Measurements from ENCODE around the gene PCGF3.
A peak's percentile ranks its signal among the peaks of the same experiment; 100 is the strongest.
"Not testable (repeated sequence)": the region's sequence is repeated elsewhere in the genome, so short reads cannot be mapped to it uniquely, and the experiment has no call there.

The PCGF3 gene

DNA sequence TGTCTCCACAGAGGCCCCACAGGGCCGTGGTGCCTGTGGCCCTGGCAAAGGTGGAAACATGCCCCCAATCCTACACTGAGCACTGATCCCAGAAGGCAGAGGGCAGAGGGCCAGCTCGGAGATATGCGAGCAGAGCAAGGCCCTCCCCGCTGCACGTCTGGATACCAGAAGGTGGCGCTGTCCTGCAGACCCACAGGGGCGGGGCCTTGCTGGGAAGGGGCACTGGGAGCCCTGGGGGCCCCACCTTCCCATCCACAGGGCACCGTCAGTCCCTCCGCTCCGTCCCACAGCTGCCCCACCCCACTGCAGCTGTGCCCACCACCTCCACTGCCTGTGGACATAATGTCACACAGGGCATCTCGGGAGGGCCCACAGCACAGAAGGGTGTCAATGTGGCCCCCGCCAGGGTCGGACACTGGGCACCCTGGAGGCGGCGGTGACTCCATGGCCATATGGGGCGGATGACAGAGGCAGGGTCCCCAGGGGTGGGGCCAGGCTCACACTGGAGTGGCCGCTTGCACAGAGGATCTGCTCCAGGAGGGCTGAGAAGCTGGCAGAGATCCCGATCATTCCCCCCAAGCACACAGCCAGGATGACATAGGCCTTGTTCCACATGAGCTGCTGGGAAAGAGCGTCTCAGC is 21.5 kb upstream of the PCGF3 start:
- peak; percentile 24 to 49 for DNase-seq

DNA sequence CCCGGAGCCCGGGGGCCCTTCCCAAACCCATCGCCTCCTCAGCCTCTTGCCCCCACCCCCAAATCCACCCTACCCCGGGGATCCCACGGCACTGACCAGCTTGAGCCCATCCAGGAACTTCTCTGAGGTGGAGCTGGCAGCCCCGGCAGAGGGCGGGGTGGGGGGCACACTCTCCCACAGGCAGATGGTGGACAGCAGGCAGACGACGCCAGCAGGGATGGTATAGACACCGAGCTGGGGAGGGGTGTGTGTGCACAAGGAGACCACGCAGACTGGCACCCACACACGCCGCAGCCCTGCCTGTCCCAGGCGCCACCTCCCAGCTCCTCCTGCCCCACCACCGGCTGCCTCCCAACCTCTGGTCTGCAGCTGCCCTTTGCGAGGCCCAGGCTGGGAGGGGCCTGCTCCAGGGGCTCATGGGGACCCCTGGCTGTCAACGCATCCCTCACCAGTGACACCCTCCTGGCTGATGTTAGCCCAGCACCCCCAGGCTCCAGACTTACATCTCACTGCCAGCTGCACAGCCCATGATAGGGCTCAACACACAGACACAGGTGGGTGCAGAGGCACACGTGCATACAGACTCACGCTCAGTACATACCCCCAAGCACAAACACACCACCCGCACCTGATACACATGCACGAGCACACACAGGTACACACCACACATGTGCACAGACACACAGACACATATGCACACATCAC is 20.9 kb upstream of the PCGF3 start:
- DNase-seq = no peak

DNA sequence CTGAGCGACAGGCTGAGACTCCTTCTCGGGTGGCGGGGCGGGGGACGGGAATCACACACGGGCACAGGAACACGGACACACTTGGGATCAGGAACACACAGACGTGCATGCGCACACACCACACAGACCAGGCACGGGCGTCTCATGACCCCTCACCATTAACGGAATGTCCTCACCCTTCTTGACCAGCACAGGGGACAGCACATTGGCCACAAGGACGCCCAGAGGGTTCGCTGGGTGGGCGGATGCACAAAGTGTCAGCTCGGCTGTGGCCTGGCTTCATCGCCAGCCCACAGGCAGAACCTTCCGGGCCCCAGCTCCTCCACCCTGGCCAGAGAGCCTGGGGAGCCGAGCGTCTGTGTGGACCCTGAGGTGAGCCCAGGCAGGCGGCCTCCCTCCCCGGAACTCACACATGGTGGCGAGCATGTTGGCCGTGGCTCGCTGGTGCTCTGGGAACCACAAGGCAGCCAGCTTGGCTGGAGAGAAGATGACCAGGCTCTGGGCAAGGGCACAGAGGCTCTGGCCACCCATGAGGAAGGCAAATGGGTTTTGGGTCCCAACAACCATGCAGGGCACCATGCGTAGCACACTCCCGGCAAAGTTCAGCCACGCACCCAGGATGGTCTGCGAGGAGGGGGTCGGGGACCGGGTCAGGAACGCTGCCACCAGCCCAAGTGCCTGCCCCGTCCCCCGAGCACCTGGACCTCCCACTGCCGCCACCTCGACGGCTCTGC is 19.8 kb upstream of the PCGF3 start:
- no peak for DNase-seq

DNA sequence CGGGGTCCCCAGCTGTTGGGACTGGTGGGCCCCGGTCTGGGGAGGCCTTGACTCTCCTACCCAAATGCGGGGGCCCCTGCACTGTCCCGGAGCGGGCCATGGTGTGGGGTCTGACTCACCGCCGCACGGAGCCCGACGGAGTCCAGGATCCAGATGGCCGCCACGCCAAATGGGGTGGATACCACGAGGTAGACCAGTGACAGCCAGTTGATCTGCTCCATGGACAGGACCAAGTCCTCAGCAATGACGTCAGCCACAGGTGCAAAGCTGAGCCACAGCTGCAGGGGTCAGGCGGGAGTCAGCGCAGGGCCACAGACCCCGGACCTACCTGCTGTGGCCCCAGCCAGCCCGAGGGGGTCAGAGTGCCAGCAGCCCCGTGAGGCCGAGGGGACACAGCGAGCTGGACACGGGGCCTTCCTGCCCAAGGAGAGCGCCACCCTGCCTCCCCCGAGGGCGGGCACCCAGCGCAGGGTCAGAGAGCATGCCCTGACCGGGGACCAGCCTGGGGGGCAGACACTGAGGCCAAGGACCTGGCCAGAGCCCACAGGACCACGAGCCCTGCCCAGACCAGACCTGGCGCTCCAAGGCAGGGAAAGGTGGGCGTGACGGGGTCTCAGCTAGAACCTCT is 19.1 kb upstream of the PCGF3 start:
- no peak for DNase-seq

DNA sequence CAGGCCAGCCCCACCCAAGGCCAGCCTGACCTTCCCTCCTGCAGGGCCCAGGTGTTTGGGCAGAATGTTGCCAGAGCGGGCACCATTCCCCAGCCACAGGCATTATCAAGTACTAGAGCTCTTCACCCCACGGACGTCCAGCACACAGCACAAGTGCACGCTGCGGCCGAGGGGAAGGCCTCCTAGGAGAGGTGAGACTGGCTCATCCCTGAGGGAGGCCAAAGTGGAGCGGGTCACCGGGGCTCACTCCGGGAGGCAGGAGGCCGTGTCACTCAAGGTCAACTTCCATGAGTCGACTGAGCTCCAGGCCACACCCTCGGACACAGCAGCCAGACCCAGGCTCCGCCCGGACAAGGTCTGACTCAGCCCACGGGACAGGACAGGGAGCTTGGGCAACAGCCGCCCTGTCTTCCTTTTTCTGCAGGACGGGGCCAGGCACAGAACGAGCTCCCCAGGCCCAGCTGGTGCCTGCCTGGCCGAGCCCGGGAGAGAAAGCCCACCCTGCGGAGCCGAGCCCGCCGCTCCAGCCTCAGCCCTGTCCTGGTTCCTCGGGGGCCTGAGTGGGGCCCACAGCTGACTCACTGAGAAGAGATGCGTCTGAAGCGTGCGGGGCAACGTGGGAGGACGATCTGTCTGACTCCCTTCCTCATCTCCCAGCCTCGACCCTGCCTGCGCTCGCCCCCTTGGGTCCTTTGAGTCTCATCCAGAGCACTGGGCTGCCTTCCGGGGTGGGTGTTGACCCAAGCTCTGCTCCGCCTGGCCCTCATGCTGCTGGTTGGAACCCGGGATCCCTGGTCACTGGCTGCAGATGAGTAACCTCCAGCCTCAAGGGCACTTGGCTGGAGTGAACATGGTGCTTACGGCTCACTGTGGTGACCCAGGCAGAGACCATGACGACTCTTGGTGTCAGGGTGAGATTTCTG is 18.3 kb upstream of the PCGF3 start:
- peak in 1 of 2 donors; percentile 76 for DNase-seq

DNA sequence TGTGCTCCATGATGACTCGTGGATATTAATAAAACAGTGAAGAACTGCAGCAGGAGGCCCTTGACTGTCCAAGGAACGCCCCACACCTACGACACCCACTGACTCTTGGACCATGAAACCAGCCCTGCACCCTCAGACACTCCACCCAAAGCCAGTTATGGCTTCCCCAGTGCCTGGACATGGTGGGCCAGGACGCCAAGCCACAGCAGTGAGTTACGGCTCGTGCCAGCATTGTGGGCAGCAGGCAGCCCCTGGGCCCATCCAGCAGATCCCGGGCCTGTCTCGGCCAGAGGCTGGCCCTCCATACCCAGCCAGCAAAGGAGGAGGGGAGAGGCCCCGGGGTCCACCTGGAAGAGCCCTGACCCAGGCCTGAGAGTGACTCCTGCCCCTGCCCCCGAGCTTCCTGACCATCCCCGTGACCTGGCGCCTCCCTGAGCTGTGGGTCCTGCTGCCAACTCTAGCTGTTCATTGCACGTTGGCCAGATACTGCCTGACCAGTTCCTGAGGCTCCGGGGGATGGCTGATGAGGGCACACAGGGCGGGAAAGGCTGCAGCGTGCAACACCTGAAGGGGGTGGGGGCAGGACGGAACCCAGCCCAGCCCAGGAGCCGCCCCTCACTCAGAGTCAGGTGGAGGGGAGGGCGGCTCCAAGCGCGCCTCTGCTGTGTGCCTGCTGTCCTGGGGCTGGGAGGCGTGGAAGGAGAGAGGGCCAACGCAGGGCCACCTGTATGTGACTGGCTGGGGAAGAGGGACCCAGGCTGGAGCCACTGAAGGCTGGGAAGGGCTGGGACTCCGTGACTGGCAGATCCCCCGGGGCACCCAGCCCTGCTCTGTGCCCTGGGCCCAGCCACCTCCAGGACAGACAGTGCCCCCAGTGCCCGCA is 17.4 kb upstream of the PCGF3 start:
- no peak for DNase-seq

DNA sequence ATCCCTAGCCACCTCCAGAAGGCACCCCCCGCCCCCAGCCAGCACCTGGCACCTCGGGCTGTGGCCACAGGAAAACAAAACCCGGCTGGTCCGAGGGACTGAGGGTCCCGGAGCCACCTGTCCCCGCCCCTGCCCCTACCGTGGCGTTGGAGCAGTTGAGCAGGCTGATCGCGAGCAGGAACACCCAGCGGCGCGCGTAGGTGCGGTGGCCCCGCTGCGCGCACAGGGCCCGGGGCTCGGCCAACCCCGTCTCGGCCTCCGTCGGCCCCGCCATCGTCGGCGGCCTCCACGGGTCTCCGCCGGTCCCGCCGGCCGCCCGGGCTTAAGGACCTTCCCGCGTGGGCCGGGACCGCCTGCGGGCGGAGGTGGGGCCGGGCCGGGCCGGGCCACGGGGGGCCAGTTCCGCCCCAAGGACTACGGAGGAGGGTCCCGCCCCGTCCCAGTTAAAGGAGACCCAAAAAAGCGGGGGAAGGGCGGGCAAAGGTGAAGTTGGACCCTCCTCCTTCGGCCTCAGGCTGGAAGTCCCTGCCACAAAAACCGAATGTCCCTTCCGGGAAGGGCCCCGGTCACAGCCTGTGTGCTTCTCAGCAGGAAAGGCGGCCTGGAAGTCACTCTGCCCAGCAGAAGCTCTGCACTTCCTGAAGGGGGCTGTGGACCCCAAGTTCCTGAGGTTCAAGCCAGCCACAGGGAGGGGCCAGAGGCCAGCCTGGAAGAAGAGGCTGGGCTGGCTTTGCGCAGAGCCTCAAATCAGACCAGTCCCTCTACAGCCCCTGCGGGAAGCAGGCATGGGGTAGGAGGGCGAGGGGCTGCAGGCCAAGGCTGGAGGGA is 16.6 kb upstream of the PCGF3 start, which contains the start of gene SLC49A3:
TSS of gene SLC49A3 (minus strand) at position 298 of the 828 bp plus-strand sequence. CDS start at position 274, 24 bp downstream.
- DNase-seq = no peak

DNA sequence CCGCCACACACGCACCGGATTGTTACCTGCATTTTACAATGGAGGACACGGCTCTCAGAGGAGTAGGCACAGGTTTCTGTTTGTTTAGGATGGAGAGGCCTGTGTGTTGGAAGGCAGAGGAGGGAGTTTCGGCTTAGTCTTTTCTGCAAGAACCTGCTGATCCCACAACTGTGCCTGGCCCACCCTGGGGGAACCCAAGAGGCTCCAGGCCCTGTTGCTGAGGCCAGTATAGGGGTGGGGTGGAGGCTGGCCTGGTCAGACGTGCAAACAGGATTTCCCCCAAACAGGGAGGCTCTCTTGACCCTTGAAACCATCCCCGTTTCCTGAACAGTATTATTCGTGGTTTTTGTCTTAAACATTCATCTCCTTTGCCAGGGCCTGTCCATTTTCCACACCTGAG is 15.9 kb upstream of the PCGF3 start:
- no peak for DNase-seq

DNA sequence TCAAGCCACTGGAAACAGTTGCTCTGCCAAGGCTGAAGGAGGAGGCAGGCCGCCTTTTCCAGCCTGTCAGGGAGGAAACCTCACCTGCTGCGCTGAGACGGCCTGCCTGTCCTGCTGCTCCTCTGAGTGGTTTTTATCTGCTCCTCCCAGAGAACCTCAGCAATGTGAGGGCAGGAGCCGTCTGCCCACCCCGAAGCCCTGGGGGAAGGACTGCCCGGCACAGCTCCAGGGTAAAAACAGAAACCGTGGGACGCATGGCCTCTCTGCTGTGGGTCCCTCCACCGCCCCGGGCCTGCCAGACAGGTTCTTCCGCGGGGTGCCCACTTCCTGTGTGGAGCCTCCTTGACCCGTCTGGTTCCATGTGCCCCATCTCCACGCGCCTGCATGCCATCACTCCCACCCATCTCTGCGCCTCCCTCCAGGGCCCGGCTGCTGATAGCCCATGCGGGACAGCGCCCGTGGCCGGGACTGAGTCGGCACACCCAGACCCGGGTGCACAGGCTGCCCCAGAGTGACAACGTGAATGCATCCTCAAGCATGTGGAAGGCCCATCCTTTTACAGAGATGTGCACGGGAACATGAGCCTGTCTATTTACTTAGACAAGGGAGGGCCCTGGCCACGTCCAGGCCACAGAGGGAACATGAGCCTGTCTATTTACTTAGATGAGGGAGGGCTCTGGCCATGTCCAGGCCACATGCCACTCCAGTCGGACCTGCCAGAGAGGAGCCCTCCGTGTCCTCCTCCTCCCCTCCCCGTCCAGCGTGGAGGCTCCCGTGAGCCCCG is 12.7 kb upstream of the PCGF3 start:
- no peak for DNase-seq

DNA sequence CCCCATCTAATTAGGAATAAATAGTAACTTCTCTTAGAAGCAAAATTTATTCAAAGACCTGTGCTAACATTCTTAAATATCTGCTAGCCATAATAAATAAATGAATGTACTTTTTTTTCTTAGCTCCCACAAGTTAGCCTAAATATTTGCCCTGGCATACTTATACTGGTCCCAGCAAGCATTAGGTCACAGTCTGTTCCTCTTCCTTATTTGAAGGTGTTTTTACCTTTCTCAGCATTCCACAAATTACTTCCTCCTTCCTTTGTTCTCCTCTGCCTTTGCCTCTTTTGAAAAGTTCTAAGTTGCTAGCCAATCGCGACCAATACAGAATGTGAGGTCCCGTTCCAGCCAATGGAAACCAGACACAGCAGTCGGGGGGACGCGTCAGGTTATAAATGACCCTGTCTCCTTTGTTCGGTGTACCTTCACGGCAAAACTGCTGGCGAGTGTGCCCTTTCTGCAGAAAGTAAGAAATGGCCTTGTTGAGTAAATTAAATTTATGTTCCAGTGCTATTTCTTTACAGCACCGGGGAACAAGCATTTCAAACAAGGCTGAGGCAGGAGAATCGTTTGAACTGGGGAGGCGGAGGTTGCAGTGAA is 11.2 kb upstream of the PCGF3 start:
- DNase-seq = not testable (repeated sequence)

DNA sequence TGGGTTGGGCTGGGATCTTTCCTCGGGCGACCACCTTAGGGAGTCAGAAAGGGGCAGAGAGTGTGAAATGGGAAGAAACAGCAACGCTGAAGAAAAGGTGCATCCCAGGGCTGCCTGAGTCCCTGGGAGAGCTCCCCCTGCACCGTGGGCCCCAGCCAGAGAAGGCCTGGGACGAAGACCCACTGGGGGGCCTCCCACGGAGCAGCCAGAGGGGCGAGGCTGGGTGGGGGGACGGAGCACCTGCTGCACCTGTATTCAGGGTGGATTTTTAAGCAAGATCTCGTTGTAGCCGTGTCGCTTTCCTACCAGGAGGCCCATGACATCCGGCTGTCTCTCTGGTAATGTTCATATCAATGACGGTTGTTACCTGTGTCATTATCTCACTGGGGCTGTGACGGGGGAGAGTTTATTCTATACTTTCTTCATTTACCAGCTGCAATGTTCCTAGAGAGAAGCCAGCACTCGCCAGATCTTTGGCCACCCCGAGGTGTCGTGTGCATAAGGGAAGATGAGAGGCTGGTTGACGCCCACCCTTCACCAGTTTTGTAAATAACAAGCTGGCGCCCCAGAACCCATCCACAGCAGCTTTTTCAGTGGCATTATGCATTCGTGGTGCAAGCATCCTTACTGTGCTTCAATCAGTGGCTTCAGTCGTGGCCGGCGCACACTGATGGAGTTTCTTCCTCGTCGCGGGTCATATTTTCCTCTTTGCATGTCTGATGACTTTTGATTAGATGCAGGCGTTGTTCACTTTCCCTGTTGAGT is 5.6 kb upstream of the PCGF3 start:
- DNase-seq = no peak

DNA sequence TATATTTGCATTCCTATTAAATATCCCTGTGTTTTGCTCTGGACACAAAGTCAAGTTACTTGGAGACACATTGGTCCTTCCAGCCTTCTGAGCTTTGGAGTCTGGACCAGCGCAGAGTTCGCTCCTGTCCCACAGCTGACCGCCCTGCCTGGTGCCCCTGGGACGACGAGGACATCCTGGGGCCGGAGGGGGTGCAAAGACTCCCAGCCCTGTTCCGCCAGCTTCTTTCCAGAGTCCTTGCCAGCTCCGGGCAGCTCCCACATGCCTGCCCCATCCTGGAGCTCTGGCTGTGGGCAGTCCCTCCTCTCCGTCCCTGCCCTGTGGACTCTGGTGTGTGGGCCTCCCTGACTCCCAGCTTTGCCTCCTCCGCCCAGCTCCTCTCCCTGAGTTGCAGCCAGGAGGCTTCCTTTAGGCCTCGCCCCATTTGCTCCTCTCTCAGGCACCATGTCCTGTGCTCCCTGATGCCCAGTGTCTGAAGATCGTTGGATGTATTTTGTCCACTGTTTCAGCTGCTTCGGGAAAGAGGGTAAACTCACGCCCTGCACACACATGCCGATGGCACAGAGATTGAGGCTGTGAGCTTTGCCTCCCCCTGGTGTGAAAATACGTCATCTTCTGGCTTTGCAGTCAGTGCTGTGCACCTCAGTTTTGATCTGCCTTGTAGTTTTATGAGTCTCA is 4.9 kb upstream of the PCGF3 start:
- DNase-seq = no peak

DNA sequence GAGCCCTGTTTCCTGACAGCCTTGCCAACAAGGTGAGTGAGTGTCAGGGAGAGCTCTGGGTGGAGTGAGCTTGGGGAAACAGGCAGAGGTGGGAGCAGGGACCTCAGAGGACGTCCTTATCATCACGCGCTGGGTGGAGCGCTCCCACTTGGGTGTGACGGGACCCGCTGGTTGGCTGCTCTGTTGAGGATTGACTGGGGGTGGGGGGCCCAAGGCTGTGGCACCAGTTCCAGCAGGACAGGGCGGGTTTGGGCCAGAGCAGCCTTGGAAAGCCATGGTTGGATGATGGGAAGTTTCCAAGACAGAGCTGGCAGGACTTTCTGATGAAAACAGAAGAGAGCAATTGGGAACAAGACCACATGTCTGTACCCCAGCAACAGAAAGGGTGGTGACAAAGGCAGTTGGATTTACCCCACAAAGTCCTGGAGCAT is 3.0 kb upstream of the PCGF3 start:
- no peak for DNase-seq

DNA sequence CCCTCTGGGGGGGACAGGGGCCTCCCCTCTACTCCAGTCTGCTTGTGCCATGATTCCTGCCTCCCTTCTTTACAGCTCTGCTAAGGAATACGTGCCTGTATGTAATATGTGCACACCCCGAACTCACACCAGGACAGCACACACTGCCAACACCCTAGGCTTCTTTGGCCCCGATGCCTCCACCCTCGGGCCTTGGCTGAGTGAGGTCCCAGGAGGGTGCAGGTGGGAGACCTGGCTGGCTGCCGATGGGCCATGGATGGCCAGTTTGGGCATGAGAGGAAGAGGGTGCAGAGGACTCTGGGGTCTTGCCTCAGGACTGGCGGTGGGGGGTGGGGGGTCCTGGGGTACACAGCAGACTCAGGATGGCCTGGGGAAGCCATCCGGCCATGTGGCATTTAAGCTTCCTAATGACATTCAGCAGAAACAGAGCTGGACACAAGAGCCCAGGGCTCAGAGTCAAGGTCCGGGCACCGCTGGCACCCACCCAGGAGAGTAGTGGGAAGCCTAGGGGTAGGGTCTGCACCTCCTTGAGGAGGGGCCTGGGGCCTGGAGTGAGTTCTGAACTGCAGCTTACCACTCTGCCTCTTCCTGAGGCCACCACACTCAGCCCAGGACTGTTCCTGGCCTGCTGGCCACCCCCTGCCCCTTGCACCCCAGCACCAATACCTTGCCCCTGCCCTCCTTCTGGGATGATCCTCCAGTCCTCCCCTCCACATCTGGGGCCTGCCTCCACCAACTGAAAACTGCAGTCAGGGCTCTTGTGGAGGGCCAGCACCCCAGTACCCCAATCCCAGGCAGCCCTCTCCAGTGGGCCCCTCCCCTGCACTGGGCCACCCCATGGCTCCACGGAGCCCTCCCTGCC is 2.1 kb upstream of the PCGF3 start:
- DNase-seq = no peak

DNA sequence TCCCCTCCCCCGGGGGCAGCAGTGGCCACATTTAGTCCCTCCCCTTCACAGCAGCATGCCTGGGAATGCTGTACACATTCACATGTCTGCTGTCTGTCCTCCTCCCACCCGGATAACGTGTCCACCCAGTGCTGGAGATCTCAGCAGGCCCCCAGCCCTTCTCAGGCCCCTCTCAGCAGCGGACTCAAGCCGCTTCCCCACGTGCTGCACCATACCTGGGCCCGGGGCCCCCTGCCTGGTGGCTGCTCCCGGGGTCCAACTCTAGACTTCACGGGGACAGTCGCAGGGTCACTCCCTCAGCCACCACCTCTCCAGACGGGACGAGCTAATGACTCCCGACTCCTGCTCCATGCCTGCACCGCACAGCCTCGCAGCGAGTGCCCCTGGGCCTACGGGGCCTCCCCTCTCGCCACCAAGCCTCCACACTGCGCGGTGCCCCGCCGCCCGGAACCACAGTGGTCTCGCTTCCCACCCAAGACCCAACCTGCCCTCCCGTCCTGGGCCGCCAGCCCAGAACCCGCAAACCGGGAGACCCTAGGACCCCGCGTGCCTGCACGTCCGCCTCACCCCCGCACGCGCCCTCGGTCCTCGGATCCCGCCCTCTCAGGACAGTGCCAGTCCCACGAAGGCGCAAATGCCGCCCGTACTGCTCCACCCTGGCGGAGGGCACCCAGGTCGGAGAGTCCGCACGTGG is 1.3 kb upstream of the PCGF3 start:
- no peak for DNase-seq

DNA sequence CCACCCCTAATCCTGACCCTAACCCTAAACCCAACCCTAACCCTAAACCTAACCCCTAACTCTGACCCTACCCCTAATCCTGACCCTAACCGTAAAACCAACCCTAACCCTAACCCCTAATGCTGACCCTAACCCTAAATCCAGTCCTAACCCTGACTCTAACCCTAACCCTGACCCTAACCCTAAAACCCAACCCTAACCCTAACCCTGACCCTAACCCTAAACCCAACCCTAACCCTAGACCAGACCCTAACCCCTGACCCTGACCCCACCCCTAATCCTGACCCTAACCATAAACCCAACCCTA is 708 bp upstream of the PCGF3 start:
- DNase-seq = no peak
